WERI-Rb-1 (cell line): Measurements from ENCODE around the gene KCNA3.

Experiments used
- DNase-seq: peaks from one replicate; pipeline ENCODE4 v3.0.0-alpha.2; 2020
- H3K27ac ChIP-seq: fragments of 250-450 bp; sonication (Bioruptor Pico); 2 replicates; pipeline ENCODE4 v1.5.1; 2020; ENCODE audit warnings: mild to moderate bottlenecking, moderate library complexity
- H3K27me3 ChIP-seq: fragments of 250-450 bp; sonication (Bioruptor Pico); 2 replicates; pipeline ENCODE4 v1.5.1; 2021; ENCODE audit warnings: mild to moderate bottlenecking, low read depth, moderate library complexity; ENCODE audit not compliant: insufficient read depth, severe bottlenecking
- H3K36me3 ChIP-seq: fragments of 250-450 bp; sonication (Bioruptor Pico); 2 replicates; pipeline ENCODE4 v1.5.1; 2020; ENCODE audit warnings: mild to moderate bottlenecking, moderate library complexity
- H3K4me3 ChIP-seq: 2 replicates; pipeline ENCODE4 v1.5.1; 2011; ENCODE audit warnings: low read depth, mild to moderate bottlenecking, control low read depth, low read length
- H3K9me3 ChIP-seq: fragments of 250-450 bp; sonication (Bioruptor Pico); 2 replicates; pipeline ENCODE4 v1.5.1; 2021; ENCODE audit warnings: mild to moderate bottlenecking, moderate library complexity; ENCODE audit not compliant: severe bottlenecking
- CTCF ChIP-seq: IDR thresholded peaks from 2 replicates; pipeline ENCODE4 v1.5.1; 2011; ENCODE audit warnings: low read depth, mild to moderate bottlenecking, control low read depth, inconsistent platforms, low read length

Gene KCNA3

GRCh38 chr1:110634086-110634454 lies 40.7 kb downstream of the KCNA3 start:
- Histone ChIP-seq H3K27ac (no peak overlapping the region), H3K9me3 (no peaks in the 10 kb centered on the region), H3K27me3 (no peaks in the 10 kb centered on the region), H3K36me3 (no peaks in the 10 kb centered on the region; the same call in 1 of the 2 replicates), H3K4me3 (no peak overlapping the region)
- no peak for DNase-seq
- TF ChIP-seq CTCF = no peak

GRCh38 chr1:110633646-110634030 lies 41.1 kb downstream of the KCNA3 start:
- no peak for DNase-seq
- Histone ChIP-seq H3K27me3 (no peaks in the 10 kb centered on the region), H3K27ac (no peak overlapping the region), H3K9me3 (no peaks in the 10 kb centered on the region), H3K4me3 (no peak overlapping the region), H3K36me3 (no peaks in the 10 kb centered on the region; the same call in 1 of the 2 replicates)
- no peak for TF ChIP-seq CTCF

GRCh38 chr1:110631836-110632620 lies 42.7 kb downstream of the KCNA3 start:
- DNase-seq = no peak
- Histone ChIP-seq H3K27me3 (no peaks in the 10 kb centered on the region), H3K9me3 (no peaks in the 10 kb centered on the region), H3K4me3 (no peak overlapping the region), H3K27ac (no peak overlapping the region), H3K36me3 (no peaks in the 10 kb centered on the region; the same call in 1 of the 2 replicates)
- TF ChIP-seq CTCF = no peak

GRCh38 chr1:110630839-110631663 lies 43.7 kb downstream of the KCNA3 start:
- peak; percentile 85 for DNase-seq
- Histone ChIP-seq H3K27me3 (no peaks in the 10 kb centered on the region), H3K27ac (no peak overlapping the region), H3K4me3 (no peak overlapping the region), H3K36me3 (no peaks in the 10 kb centered on the region; the same call in 1 of the 2 replicates), H3K9me3 (no peaks in the 10 kb centered on the region)
- TF ChIP-seq CTCF = peak; percentile 92

- no peak for TF ChIP-seq CTCF
- H3K4me3 ChIP-seq = no peak overlapping the region
- H3K27me3 ChIP-seq = no peaks in the 10 kb centered on the region
- no peak overlapping the region for H3K27ac ChIP-seq
- H3K36me3 ChIP-seq = no peaks in the 10 kb centered on the region; the same call in 1 of the 2 replicates
- no peak for DNase-seq
- no peaks in the 10 kb centered on the region for H3K9me3 ChIP-seq
Measured at GRCh38 chr1:110628323-110629105, 46.2 kb downstream of the KCNA3 start.
